GM18868 (cell line): ENCODE measurements around the gene CGB3.
"Not testable (repeated sequence)": the region's sequence is repeated elsewhere in the genome, so short reads cannot be mapped to it uniquely, and the experiment has no call there.

Source experiments
- ATAC-seq: cut with Tn5 transposase; IDR thresholded peaks from one replicate; pipeline ENCODE4 v1.9.1; 2021; ENCODE audit warnings: mild to moderate bottlenecking, moderate library complexity; ENCODE audit not compliant: unreplicated experiment

The CGB3 gene

DNA sequence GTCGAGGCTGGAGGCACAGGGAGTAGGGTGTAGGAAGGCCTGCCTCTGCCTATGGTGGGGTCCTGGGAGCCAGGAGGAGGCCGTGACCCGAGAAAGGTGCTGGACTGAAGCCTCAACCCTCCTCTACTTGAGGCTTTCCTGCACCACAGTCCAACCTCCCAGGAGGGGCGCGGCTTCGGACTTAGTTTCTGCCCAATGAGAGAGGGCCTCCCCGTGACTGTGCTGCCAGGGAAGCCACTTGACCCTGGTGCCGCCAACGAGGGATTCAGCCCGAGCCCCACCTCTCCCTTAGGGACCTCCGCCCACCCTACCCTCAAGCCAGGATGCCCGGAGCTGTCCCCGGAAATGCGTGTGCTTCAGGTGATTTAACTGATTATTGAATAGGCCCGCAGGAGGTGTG, at the start of gene CGB3:
Gene CGB3, minus strand, starts transcription at position 101 of the 400 bp plus-strand sequence. CDS start 362 bp downstream, outside the sequence.
- ATAC-seq: not testable (repeated sequence)

DNA sequence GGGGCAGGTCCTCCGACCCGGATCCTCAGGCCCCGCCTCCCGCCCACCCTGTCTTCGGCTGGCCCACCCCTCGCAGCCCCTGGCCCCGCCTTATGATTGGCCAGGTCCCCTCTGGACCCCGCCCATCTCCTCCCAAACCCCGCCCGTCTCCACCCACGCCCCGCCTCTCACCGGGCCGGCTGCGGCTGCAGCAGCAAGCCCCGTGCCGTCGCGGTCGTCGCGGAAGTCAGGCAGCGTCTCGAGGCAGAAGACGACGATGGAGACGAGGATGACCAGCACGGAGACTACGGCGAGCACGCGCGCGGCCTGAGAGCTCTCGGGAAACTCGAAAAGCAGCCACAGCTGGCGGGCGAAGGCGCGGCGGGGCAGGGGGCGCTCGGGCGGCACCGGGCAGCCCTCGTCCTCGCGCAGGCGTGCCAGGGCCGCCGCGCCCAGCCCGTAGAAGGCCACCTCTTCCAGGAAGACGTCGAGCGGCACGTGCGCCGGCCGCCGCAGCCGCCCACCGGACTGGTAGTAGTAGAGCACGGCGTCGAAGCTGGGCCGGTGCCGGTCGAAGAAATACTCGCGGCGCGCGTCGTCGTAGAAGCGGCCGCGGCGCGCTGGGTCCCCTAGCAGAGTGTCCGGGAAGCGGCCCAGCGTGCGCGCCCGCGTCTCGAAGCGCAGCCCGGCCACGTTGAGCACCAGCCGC, 47.9 kb upstream of the CGB3 start:
- no peak for ATAC-seq

GRCh38 chr19:49070416-49070815, 46.3 kb upstream of the CGB3 start:
- no peak for ATAC-seq

DNA sequence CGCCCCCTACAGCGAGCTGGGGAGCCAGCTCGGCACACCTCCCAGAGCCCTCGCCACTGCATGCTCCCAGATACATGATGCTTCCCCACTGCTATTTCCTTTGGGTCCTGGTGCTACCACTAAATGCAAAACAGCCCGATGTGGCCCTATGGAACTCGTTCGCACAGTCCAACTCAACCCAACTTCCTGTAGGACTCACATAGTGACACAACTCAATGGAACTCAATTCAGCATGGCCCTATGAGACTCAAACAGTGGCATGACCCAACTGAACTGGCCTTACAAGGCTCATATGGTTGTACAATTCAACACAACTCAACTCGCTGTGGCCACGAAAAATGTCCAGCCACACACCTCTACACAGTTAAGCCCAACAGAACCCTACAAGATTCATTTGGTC, 44.9 kb upstream of the CGB3 start:
- no peak for ATAC-seq

DNA sequence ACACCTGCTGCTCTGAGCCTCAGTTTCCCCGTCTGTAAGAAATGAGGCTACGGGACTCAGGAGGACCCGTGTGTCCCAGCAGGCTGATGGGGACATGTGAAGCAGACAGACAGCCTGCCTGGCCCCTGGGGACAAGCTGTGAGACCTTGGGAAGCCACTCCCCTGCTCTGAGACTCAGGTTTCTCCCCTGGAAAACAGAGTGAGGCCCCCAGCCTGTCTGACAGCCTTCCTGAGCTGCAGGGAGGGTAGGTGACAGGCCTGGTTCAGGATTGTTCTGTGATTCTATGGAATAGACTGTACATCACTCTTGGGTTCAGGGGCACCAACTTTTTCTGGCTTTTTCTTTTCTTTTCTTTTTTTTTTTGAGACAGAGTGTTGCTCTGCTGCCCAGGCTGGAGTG, 43.4 kb upstream of the CGB3 start:
- no peak for ATAC-seq

DNA sequence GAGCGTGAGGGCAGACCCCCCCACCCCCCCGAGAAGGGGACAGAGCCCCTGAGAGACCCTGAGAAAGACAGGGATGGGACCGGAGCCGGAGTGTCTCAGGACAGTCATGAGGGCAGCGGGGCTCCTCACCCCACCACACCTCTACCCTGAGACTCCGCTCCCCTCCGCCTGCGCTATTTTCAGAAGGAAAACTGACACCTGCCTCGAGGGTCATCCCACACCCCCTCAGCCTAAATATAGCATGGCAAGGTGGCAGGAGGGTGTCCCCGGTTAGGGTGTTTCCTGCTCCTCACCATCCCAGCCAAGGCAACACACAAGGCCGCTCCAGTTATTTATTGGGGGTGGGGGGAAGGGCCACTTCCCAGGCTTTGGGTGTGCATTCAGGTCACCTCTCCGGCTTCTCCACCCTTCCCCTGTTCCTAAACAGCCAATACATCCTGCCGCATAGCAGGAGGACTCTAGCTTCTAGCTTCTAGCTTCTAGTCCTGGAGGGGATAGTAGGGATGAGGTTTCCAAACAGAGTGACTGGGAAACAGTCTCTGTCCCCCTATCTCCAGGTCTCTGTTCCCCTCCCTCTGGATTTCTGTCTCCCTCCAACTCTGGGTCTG, 41.9 kb upstream of the CGB3 start:
- no peak for ATAC-seq

DNA sequence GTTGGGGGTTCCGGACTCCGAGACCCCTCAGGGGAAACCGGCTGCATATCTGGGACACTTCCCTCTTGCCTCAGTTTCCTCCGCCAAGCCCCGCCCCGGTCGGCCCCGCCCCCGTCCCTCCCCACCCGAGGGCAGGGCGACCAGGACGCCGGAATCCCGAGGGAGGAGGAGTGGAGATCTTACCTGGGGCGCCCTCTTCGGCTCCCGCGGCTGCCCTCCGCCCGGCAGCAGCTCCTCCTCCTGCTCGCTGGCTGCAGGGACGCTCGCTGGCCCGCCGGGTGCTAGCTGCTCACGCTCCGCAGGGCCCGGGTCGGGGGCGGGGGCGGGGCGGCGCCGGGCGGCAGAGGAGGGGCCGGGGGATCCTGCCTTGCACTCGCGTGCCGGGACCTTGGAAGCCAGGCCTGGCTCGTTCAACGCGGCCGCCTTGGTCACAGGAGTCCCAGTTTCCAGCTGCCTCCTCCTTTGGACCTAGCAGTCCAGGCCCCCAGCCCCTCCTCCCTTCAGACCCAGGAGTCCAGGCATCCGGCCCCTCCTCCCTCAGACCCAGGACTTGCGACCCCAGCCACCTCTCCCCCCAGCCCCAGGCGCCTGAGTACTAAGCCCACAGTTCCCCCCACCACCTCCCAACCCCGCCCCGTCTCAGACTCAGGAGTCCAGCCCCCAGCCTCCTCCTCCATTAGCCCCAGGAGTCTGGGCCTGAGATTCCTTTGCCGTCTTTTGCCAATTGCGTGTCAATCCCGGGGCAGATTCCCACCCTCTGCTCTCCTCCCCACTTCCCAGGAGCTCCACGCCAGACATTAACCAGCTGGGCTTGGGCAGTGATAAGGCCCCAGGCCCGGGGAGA, 40.9 kb upstream of the CGB3 start, which contains the start of gene NTF4:
Gene NTF4, minus strand, starts transcription at position 51 of the 844 bp plus-strand sequence. CDS start 2,821 bp downstream, outside the sequence.
- no peak for ATAC-seq

DNA sequence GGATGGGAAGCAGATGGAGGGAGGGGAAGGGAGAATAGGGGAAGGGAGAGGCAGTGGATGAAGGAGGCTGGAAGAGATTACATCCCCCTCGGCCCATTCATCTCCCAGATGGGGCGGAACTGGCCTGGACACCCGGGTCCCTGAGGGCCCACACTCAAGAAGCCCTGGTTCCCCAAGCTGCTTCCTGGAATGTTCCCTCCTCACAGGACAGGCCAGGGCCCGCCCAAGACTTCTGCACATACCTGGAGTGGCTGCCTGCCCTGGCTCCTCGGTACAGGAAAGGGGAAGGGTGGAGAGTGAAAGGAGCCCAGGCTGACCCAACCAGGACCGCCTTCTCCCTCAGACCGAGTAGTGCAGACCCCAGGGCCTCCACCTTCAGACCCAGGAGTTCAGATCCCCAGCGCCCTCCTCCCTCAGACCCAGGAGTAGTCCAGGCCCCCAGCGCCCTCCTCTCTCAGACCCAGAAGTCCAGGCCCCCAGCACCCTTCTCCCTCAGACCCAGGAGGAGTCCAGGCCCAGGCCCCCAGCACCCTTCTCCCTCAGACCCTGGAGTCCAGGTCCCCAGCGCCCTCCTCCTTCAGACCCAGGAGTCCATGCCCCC, 40.0 kb upstream of the CGB3 start:
- no peak for ATAC-seq

DNA sequence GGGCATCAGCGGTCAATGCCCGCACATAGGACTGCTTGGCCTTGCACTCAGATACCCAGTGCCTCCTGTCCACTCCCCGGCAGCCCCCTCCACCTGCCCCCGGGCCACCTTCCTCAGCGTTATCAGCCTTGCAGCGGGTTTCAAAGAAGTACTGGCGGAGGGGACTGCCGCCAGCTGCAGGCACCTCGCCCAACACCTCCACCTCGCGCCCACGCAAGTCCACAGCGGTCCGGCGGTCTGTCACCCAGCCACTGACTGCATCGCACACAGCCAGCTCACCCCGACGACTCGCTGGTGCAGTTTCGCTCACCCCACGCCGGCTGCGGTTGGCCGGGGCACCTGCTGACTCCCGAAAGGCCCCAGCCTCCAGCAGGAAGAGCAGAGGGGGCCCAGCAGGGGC, 37.3 kb upstream of the CGB3 start:
- no peak for ATAC-seq

GRCh38 chr19:49061000-49061399, 36.9 kb upstream of the CGB3 start:
- ATAC-seq: no peak

DNA sequence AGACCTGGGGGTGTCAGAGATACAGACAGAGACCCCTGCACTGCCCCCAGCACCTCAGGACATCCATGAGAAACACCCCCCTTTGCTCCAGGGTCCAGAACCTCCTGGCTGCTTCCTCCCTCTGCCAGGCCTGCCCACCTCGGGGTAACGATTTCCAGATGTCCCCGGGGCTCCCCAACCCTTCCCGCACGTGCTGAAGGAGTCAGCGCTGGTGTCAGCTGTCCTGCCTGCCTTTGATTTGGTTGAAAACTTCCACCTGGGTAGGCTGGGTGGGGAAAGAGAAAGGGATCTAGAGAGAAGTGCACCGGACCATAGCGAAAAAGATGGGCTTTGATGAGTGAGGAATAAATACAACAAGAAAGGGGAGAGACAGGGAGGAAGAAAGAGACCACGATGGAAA, 34.9 kb upstream of the CGB3 start:
- no peak for ATAC-seq

DNA sequence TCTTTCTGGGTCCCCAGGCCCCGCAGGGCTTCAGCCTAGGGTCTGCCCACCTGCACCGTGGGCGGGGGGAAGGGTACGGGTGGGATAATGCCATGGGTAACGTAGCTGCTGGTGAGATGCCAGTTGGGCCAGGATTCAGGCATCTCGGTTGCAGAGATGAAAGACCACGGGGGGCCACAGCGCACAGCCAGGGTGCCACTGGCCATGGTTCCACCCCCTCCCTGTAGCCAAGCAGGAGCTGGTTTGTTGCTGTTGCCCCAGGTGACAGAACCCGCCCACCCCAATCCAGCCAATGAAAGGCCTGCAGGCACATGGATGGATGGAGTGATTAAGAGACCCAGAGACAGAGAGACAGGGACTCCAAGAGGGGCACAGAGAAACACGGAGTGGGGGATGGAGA, 34.4 kb upstream of the CGB3 start:
- ATAC-seq: no peak

DNA sequence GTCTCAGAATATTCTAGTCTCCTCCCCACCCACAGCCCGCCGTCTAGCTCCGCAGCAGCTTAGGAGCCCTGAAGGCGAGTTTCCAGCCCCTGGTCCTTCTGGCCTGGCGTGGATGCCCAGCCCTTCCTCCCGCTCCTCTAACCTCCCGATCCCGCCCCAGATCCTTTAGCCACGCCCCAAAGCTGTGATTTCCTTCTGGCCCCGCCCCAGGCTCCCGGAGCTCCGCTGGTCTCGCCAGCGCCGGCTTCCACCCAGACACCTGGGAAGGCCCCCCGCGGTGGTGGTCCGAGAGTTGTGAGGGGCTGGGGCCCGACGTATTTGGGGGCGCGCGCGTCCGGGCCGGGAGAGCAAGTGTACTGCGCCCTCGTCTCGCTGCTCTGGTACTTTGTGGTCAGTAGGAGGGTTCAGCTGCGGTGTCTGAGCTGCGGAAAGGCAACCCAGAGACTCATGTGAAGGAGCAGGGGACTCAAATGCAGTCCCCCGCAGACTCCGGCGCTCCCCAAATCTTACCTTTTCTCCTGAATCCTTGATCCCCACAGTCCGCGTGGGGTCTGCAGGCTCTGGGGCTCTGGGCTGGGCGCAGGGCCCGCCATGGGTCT, 33.6 kb upstream of the CGB3 start, which contains the start of gene CGB7:
Gene CGB7, minus strand, starts transcription at position 114 of the 599 bp plus-strand sequence. CDS start 2,374 bp downstream, outside the sequence.
- no peak for ATAC-seq

- not testable (repeated sequence) for ATAC-seq
Observed at GRCh38 chr19:49056902-49057596, 32.9 kb upstream of the CGB3 start.

DNA sequence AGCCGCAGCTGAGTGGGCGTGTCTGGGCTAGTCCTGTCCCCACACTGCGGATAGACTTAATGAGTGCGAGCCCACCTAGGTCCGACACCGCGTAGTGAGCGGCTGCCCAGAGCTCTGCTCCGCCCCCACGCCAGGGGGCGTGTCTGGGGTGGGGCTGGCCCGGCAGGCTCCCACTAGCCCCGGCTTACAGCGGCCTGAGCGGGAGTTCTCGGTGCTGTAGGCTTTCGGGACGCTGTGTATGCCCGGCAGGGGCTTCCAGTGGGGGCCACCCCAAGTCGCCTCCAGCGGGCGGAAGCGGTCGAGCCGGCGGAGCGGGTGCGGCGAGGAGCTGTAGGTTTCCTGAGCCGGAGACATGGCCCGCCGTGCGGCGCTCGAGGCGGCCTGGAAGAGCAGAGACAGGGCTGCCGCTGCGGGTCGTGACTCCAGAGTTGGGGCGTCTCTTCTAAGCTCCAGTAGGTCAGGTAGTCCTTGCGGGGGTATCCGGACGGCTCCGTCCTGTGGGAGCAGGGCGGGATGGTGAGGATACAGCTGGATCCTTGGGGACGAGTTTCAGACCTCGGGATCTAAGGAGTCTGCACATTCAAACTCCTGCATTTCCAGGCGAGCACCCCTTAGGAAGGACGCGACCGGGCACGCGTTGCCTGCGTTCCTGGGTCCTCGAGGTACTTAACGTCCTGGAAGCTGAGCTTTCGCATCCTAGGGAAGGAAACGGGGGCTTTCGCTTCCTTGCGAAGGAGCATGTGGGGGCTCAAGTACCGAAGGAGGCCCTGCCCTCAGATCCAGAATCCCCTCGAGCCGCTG, 32.2 kb upstream of the CGB3 start:
- ATAC-seq: no peak

DNA sequence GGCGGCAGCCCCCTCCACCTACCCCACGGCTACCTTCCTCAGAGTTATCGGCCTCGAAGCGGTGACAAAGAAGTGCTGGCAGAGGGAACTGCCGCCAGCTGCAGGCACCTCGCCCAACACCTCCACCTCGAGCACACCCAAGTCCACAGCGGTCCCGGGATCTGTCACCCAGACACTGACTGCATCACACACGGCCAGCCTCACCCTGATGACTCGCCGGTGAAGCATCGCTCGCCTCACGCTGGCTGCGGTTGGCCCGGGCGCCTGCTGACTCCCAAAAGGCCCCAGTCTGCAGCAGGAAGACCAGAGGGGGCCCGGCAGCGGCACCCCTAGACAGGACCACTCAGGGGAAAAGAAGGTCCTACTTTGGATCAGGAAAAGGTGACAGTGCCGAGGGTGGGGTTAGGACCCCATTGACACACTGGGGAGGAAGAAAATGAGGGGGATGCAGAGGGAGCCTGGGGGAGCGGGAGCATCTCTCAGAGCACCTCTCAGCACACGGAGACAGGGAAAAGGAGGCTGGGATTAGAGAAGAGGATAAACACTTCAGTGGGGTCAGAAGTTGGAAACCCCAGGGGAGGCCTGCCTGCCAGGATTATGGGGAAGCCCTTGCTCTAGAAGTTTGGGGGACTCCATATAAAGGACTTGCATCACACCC, 26.4 kb upstream of the CGB3 start:
- not testable (repeated sequence) for ATAC-seq

DNA sequence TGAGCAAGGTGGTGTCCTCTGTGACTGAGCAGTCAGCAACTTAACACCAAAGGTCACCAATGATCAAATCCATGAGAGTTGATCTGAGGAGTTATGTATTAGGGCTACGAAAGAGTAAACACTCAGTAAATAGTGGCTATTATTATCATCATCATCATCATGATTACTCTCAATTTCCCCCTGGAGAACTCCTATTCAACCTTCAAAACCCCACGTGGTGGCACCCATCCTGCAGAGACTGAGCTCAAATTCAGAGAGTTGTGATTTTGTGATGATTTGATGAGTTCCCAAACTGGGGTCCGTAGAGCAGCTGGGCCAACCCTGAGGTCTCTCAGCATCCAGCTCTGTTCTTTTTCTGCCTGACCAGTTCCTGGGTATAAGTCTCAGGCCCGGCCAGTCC, 25.7 kb upstream of the CGB3 start:
- not testable (repeated sequence) for ATAC-seq

DNA sequence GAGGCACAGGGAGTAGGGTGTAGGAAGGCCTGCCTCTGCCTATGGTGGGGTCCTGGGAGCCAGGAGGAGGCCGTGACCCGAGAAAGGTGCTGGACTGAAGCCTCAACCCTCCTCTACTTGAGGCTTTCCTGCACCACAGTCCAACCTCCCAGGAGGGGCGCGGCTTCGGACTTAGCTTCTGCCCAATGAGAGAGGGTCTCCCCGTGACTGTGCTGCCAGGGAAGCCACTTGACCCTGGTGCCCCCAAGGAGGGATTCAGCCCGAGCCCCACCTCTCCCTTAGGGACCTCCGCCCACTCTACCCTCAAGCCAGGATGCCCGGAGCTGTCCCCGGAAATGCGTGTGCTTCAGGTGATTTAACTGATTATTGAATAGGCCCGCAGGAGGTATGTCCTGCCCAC, 24.9 kb upstream of the CGB3 start, which contains the start of gene CGB8:
Gene CGB8, minus strand, starts transcription at position 101 of the 400 bp plus-strand sequence. CDS start 372 bp downstream, outside the sequence.
- not testable (repeated sequence) for ATAC-seq

DNA sequence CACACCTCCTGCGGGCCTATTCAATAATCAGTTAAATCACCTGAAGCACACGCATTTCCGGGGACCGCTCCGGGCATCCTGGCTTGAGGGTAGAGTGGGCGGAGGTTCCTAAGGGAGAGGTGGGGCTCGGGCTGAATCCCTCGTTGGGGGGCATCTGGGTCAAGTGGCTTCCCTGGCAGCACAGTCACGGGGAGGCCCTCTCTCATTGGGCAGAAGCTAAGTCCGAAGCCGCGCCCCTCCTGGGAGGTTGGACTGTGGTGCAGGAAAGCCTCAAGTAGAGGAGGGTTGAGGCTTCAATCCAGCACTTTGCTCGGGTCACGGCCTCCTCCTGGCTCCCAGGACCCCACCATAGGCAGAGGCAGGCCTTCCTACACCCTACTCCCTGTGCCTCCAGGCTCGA, 19.4 kb upstream of the CGB3 start, which contains the start of gene CGB5:
Gene CGB5, plus strand, starts transcription at position 301 of the 400 bp plus-strand sequence. CDS start 362 bp downstream, outside the sequence.
- not testable (repeated sequence) for ATAC-seq
